Thoracic aorta (tissue), 2 donors: ENCODE results near the gene GNG7. TPM values are rescaled to one million over a fixed set of nuclear protein-coding genes. Genes with fewer than 3 reads are reported as not detected.
A peak's percentile ranks its signal among the peaks of the same experiment; 100 is the strongest.

Experiments
- ATAC-seq: fragments of 150-250 bp; one replicate; pipeline ENCODE4 v1.8.0; 2017; ENCODE audit warnings: low read depth; ENCODE audit not compliant: insufficient number of reproducible peaks, low FRiP score
- DNase-seq: peaks from one replicate; pipeline ENCODE4 v3.0.0-alpha.2; 2020; ENCODE audit warnings: low spot score
- H3K27ac ChIP-seq, 2 donors: fragments of 200-600 bp; sonication (generic); 1 replicate in 1 of 2; 2 replicates in 1 of 2; pipeline ENCODE4 v1.5.1; 2016; ENCODE audit warnings: mild to moderate bottlenecking in 2 of 2, moderate library complexity in 2 of 2
- H3K27me3 ChIP-seq: fragments of 200-600 bp; sonication (generic); replicated peaks from 2 replicates; pipeline ENCODE4 v1.6.0; 2016; ENCODE audit warnings: mild to moderate bottlenecking; ENCODE audit not compliant: insufficient read depth
- H3K36me3 ChIP-seq: fragments of 200-600 bp; sonication (generic); one replicate; pipeline ENCODE4 v1.5.1; 2016
- H3K4me1 ChIP-seq, 2 donors: fragments of 200-600 bp; sonication (generic); 1 replicate in 1 of 2; 2 replicates in 1 of 2; pipeline versions ENCODE4 v1.5.1 to v1.6.0; 2016; ENCODE audit warnings: low read depth in 2 of 2, mild to moderate bottlenecking in 1 of 2; ENCODE audit not compliant: control insufficient read depth in 1 of 2
- H3K4me3 ChIP-seq: fragments of 200-600 bp; sonication (generic); 2 replicates; pipeline ENCODE4 v1.5.1; 2016; ENCODE audit warnings: mild to moderate bottlenecking
- H3K9me3 ChIP-seq: fragments of 200-600 bp; sonication (generic); 2 replicates; pipeline ENCODE4 v1.5.1; 2016
- total RNA-seq, 2 donors: library from RNA; depleted of rRNA; stranded (reverse); fragments of >200 nt; gene quantifications; one replicate each; pipeline versions ENCODE4 v1.1.0 to v1.2.3, GENCODE V29; 2016
- TF ChIP-seq, protein P1 (sequence below): fragments of 200-600 bp; sonication (generic); IDR thresholded peaks from one replicate; pipeline ENCODE4 v1.5.1; 2019; ENCODE audit warnings: antibody characterized with exemption

GNG7 gene
- total RNA-seq, 2 donors from 2014 or later = 2.3 to 3.2 TPM

DNA sequence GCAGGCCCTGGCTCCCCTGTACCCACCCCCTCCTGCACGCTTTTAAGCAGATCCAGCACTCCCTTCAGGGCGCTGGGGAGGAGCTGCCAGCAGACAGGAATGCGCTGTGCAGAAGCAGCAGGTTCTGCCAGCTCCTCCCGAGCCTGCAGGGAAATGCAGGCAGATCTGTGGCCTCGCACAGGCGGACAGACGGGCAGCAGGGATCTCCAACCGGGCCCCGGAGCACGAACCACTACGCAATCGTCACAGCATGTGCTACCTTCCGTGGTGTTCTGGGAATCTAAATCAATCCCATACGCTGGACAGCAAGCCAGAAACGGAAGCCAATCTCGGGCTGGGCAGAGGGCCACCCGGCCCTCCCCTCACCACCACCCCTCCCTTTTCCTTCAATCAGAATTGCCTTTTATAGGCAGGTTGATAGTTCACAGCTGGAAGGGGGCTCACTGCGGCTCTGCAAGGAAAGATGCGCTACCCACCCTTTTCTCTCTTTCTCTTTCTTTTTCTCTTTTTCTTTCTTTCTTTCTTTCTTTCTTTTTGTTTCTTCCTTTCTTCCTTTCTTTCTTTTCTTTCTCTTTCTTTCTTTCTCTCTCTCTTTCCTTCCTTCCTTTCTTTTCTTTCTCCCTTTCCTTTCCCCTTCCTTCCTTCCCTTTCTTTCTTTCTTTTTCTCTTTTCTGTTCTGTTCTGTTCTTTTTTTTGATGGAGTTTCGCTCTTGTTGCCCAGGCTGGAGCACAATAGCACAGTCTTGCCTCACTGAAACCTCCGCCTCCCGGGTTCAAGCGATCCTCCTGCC, 99.9 kb downstream of the GNG7 start:
- H3K4me1 ChIP-seq = peaks cover 23 to 38% of the 10 kb centered on the region in 2 donors
- peak; percentile 76 for DNase-seq

DNA sequence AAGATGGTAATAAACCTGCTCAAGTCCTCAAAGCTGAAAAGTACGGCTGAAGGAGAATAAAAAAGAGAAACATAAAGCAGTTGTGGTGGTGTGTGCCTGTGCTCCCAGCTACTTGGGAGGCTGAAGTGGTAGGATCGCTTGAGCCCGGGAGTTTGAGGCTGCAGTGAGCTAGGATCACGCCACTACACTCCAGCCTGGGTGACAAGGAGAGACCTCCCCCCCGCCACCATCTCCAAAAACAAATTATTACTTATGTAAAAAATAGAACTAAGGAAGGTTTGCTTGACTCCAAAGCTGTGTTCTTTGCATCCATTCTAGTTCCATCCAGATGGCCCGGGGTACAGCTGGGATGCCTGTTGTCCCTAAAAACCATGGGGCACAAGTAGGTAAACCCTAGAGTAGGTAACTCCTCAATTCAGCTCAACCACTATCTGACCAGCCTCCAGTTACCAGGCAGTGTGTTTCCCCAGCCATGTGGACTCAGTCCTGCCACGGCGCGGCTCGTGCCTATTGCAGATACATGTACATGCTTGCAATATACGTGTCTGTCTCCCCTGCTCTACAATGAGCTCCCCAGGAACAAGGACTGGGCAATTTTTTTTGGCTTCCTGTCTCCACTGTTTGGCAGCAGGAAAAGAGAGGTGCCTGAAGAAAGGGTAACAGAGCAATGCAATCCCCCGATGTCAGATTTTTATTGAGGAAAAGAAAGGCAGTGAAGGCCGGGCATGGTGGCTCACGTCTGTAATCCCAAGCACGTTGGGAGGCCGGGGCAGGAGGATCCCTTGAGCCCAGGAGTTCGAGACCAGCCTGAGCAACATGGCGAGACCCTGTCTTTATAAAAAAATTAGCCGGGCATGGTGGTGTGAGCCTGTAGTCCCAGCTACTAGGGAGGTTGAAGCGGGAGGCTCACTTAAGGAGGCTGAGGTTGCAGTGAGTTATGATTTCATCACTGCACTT, 101.3 kb downstream of the GNG7 start:
- peak overlapping the region; percentile 99 for H3K27ac ChIP-seq
- H3K4me1 ChIP-seq = peaks cover 23 to 38% of the 10 kb centered on the region in 2 donors
- H3K9me3 ChIP-seq = no peaks in the 10 kb centered on the region
- no peak overlapping the region for H3K4me3 ChIP-seq
- DNase-seq (no peak), ATAC-seq (no peak)
- TF ChIP-seq, protein P1, sequence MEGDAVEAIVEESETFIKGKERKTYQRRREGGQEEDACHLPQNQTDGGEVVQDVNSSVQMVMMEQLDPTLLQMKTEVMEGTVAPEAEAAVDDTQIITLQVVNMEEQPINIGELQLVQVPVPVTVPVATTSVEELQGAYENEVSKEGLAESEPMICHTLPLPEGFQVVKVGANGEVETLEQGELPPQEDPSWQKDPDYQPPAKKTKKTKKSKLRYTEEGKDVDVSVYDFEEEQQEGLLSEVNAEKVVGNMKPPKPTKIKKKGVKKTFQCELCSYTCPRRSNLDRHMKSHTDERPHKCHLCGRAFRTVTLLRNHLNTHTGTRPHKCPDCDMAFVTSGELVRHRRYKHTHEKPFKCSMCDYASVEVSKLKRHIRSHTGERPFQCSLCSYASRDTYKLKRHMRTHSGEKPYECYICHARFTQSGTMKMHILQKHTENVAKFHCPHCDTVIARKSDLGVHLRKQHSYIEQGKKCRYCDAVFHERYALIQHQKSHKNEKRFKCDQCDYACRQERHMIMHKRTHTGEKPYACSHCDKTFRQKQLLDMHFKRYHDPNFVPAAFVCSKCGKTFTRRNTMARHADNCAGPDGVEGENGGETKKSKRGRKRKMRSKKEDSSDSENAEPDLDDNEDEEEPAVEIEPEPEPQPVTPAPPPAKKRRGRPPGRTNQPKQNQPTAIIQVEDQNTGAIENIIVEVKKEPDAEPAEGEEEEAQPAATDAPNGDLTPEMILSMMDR = no peak
- no peaks in the 10 kb centered on the region for H3K27me3 ChIP-seq
- H3K36me3 ChIP-seq = no peaks in the 10 kb centered on the region

More for the DNA sequence above, 99.9 kb downstream of the GNG7 start:
- Histone ChIP-seq H3K4me3 (peak overlapping the region; percentile 68), H3K27ac (peak overlapping the region; percentile 99), H3K27me3 (no peaks in the 10 kb centered on the region), H3K9me3 (no peaks in the 10 kb centered on the region), H3K36me3 (no peaks in the 10 kb centered on the region)
- peak; percentile 60 for ATAC-seq
- TF ChIP-seq, protein P1 = no peak

DNA sequence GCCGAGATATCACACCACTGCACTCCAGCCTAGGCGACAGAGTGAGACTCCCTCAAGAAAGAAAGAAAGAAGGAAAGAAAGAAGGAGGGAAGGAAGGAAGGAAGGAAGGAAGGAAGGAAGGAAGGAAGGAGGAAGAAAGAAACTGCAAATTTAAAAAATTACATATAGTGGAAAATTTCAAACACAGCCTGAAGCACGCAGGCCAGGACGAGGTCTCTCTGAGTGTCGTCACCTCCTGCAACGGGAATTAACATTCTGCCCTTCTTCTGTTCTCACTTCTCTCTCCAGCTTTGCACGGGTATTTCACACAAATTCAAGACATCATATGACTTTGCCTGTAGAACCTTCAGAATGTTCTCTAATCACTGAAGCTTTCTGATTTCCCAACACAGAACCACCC, 108.2 kb downstream of the GNG7 start:
- Histone ChIP-seq H3K4me3 (no peak overlapping the region), H3K36me3 (no peaks in the 10 kb centered on the region), H3K4me1 (peaks cover 2 to 3% of the 10 kb centered on the region in 2 donors), H3K27me3 (no peaks in the 10 kb centered on the region), H3K9me3 (no peaks in the 10 kb centered on the region), H3K27ac (no peak overlapping the region)
- TF ChIP-seq, protein P1 = no peak
- DNase-seq (no peak), ATAC-seq (no peak)

DNA sequence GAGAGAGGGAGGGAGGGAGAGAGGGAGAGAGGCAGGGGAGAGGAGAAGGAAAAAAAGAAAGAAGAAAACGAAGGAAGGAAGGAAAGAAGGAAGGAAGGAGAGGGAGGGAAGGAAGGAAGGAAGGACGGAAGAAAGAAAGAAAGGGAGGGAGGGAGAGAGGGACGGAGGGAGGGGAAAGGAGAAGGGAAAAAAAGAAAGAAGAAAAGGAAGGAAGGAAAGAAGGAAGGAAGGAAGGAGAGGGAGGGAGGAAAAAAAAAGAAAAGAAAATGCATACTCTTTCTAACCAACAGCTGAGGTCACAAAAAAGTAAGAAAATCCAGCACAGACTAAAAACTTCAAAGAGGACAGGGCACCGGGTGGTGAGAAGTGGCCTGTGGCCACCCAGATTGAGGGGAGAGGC, 109.7 kb downstream of the GNG7 start:
- Histone ChIP-seq H3K36me3 (no peaks in the 10 kb centered on the region), H3K4me3 (no peak overlapping the region), H3K4me1 (peaks cover 5 to 13% of the 10 kb centered on the region in 2 donors), H3K9me3 (no peaks in the 10 kb centered on the region), H3K27ac (no peak overlapping the region), H3K27me3 (no peaks in the 10 kb centered on the region)
- TF ChIP-seq, protein P1 = no peak
- DNase-seq = no peak
- ATAC-seq = no peak
